PC-3 (cell line): Measurements from ENCODE around the gene SYNE1.

Source experiments
- EZH2 ChIP-seq: fragments of 300-600 bp; sonication (generic); IDR thresholded peaks from one replicate; pipeline ENCODE4 v1.6.1; 2017; ENCODE audit warnings: antibody characterized with exemption, mild to moderate bottlenecking, low read length; ENCODE audit not compliant: unreplicated experiment
- EZH2phosphoT487 ChIP-seq: fragments of 300-600 bp; sonication (generic); IDR thresholded peaks from 2 replicates; pipeline ENCODE4 v1.6.1; 2018; ENCODE audit warnings: mild to moderate bottlenecking, antibody characterized with exemption, low read length, borderline replicate concordance
- TF ChIP-seq, protein P1 (sequence below): fragments of 300-600 bp; sonication (generic); conservative IDR thresholded peaks from 2 replicates; pipeline ENCODE4 v1.5.1; 2017; ENCODE audit warnings: antibody characterized with exemption, low read depth, mild to moderate bottlenecking, low read length

GRCh38 chr6:152554851-152555250 lies 82.3 kb downstream of the SYNE1 start:
- TF ChIP-seq, protein P1, sequence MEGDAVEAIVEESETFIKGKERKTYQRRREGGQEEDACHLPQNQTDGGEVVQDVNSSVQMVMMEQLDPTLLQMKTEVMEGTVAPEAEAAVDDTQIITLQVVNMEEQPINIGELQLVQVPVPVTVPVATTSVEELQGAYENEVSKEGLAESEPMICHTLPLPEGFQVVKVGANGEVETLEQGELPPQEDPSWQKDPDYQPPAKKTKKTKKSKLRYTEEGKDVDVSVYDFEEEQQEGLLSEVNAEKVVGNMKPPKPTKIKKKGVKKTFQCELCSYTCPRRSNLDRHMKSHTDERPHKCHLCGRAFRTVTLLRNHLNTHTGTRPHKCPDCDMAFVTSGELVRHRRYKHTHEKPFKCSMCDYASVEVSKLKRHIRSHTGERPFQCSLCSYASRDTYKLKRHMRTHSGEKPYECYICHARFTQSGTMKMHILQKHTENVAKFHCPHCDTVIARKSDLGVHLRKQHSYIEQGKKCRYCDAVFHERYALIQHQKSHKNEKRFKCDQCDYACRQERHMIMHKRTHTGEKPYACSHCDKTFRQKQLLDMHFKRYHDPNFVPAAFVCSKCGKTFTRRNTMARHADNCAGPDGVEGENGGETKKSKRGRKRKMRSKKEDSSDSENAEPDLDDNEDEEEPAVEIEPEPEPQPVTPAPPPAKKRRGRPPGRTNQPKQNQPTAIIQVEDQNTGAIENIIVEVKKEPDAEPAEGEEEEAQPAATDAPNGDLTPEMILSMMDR, result no peak
- TF ChIP-seq EZH2 (no peak), EZH2phosphoT487 (no peak)
